GM18951 (cell line): ENCODE results near the gene DLST.

ENCODE experiments used
- POLR2A ChIP-seq: IDR thresholded peaks from 4 replicates; pipeline ENCODE4 v1.6.1; 2011; ENCODE audit warnings: mild to moderate bottlenecking; ENCODE audit not compliant: insufficient read length, insufficient read depth; ENCODE audit errors: extremely low read depth
- in situ Hi-C: fragments of 300-500 bp; cut with MboI; formaldehyde crosslinking; loops from one replicate; pipeline ENCODE4 v1.12.0; 2022; ENCODE audit warnings: low sequenced_read_pairs, mixed read lengths, inconsistent platforms; ENCODE audit not compliant: unreplicated experiment

The DLST gene

DNA sequence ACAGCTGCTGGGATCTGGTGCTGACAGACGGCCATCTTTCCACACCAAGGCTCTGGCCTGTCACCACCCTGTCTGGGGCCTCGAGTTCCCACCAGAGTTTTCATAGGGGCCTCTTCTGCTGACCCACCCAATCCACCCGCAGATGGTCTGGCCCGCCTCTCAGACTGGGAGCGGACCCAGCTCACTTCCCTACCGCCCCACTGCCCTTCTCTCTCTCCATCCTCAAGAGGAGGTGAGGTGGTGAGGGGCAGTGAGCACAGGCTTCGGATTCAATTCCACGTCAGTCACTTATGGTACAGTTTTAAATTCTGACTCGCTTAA, 53.6 kb downstream of the DLST start:
- no peak for TF ChIP-seq POLR2A
- in situ Hi-C loops = loop anchor here (10.0 kb wide), 1 partner anchor 149 kb away; no protein-coding TSS in a partner anchor

GRCh38 chr14:74936151-74936550, 54.4 kb downstream of the DLST start:
- no peak for TF ChIP-seq POLR2A
- in situ Hi-C loops = loop anchor here (10.0 kb wide), 1 partner anchor 149 kb away; no protein-coding TSS in a partner anchor

DNA sequence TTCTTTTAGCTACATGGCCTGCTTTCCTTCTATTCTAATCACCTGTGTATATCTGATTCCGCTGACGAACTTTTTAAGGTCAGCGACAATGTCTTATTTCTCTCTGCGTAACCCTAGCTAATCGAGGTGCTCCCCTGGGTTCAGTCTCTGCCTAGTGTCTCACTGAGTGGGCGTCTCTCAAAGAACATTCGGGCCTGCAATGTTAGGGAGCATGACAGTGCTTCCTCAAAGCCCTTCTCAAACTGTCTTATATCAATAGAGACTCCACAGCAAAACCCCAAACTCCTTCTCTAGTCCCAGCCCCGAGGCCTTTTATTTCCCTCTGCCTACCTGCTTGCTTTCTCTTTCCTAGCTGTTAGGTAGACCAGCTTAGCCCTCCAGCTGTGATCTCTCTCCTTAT, 55.0 kb downstream of the DLST start:
- in situ Hi-C loops = loop anchor here (10.0 kb wide), 1 partner anchor 148 kb away; no protein-coding TSS in a partner anchor
- no peak for TF ChIP-seq POLR2A

DNA sequence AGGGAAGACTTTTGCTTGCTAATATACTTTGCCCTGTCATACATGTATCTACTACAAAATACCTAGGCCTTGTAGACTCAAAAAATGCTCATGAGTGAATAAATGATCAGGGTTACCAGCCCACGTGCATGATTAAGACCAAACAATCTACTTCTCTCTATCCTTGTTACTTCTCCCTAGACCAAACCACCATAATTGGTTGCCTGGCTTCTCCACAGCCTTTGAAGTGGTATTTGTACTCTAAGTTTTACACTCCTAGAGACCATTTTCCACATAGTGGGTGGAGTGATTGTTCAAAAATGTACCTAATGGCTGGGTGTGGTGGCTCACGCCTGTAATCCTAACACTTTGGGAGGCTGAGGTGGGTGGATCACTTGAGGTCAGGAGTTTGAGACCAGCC, 55.5 kb downstream of the DLST start:
- in situ Hi-C loops = loop anchor here (10.0 kb wide), 1 partner anchor 148 kb away; no protein-coding TSS in a partner anchor
- no peak for TF ChIP-seq POLR2A

DNA sequence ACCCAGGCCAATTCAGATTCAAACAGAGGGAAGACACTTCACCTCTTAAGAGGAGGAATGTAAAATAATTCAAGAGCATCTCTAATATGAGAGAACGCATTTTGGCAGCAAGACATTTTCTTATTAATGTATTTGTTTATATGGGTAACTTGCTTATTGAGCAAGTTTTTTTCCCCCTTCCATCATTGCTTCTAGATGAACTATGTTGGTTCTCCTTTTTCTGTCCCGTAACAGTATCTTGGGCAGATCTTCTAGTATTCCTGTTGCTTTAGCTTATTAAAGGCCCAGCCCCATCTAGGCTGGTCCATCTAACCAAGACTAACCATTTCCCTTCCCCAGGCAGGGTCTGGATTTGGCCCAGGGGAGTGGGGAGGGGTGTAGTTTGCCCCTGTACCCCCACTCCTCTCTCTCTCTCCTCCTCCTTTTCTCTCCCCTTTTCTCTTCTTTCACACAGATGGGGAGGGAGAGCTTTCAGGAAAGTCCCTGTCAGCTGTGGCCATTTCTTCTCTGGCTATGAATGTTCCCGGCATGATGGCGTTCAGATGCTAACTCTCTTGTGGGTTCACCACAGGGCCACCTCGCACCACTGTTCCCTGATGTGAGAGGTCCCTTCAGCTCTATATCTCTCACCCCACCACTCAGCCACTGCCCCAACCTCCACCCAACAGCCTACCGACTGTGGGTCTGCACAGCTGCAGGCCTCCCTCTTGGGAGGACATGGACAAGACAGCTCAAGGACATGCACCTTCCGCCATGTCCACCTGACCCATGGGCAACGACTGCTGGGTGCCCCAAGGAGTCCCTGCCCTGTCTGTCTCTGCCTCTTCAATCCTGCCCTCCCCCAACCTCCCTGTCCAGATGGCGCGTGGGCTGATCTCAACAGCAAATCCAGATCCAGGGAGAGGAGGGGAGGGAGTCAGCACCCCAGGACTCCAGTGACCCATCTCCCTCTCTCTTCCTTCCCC, 57.1 kb downstream of the DLST start:
- no peak for TF ChIP-seq POLR2A
- in situ Hi-C loops = loop anchor here (10.0 kb wide), 1 partner anchor 146 kb away; no protein-coding TSS in a partner anchor

- in situ Hi-C loops = no loop called here
- TF ChIP-seq POLR2A = no peak
Measured at GRCh38 chr14:74940956-74941565, 59.3 kb downstream of the DLST start.

DNA sequence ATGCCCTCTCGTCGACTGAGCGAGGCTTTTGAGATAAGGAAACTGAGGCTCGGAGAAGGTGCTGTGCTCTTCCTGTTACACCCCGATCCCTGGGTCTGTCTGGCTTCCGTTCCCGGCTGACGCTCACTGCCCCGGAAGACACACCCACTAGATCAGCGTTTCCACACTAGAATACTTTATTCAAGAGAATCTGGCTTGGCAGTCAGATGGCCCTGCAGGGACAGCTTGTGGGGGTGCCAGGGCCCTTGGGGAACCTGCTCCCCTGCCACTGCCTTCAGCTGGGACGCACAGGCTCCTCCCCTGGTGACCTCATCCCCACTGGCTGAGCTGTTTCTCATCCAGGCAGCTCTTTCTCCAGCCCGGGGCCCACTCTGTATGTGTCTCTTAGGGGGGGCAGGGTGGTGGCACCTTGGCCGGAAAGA, 60.0 kb downstream of the DLST start:
- in situ Hi-C loops = no loop called here
- no peak for TF ChIP-seq POLR2A

GRCh38 chr14:74942181-74942580, 60.5 kb downstream of the DLST start:
- TF ChIP-seq POLR2A = no peak

DNA sequence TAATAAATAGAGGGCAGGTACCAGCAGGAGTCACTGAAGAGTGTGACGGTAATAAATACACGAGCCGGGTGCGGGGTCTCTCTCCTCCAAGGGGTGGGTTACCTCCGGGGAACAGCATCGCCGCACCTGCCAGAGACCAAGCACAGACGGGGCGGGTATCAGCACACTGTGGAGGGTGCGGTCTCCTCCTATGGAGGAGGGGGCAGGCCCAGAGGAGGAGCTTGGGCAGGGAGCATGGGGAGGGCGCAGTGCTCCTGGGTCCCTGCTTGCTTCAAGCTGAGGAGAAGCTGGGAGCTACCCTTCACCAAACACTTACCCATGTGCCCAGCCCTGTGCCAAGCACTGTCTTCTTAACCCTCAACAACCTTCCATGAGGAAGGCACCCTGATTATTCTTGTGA, 60.9 kb downstream of the DLST start:
- in situ Hi-C loops = no loop called here

More at GRCh38 chr14:74942181-74942580, 60.5 kb downstream of the DLST start:
- in situ Hi-C loops = no loop called here

GRCh38 chr14:74945261-74945851, 63.6 kb downstream of the DLST start:
- TF ChIP-seq POLR2A = no peak
- in situ Hi-C loops = no loop called here

More for the DNA sequence above, 60.9 kb downstream of the DLST start:
- TF ChIP-seq POLR2A = no peak

DNA sequence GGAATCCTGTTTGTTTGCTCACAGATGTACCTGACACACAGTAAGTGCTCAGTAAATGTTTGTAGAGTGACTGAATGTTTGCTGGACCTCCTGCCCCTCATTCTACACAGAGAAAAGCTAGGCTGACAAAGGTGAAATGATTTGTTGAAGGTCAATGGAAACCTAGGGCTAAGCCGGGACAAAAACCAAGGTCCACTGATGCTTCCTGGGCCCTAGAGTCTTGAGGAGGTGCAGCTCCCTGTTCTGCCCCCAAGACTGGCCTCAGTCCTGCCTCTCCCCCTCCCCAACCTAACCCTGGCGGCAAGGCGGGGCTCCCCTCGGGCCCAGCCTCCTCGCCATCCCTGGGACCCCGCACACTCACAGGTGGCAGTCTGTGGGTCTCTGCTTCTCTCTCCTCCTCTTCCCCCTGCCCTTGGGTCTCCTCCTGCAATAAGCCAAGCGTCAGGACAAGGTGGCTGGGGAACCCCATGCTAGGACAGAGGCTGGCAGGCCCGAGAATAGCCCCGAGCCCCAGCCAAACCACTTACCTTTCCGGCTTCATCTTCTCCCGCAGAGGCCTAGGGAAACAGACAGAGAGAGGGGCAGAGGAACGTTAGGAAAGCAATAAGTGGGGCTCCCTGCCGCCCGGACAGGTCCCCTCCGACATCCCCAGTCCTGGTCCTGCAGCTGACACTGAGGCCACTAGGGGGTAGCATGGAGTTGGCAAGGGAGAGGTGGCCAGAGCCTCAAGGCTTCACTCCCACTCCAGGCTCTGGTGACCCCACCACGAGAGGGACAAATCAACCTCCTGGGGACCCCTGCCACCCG, 64.3 kb downstream of the DLST start:
- no peak for TF ChIP-seq POLR2A
- in situ Hi-C loops = no loop called here

DNA sequence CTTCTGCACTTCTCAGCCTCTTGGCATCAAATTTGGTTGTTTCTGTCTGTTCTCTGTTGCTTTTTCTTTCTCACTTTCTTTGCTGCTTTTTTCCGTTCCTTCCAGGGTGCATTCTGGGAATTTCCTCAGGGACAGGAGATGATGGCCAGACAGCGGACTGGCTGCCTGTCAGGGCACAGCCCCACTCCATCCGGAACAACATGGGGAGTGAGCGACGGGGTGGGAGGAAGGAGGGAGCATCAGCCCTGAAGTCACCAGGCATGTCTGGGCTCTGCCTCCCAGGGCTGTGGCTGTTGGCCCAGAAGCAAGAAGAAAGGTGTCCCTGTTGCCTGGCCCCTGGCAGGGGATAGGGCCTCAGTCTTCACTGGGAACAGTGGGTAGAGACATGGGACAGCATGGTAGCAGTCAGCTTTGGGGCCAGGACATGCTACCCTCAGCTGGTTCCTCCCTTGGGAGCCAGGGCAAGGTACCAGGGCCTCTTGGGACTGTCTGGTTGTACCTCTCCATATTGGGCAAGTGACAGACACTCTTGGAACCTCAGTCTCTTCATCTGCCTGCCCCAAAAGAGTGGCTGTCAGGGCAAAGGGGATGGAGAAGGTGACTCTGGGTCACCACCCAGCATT, 65.1 kb downstream of the DLST start:
- in situ Hi-C loops = no loop called here
- no peak for TF ChIP-seq POLR2A
